ENCODE measurements around the gene RUFY4. TPM values are rescaled to one million over a fixed set of nuclear protein-coding genes. Genes with fewer than 3 reads are reported as not detected.
A peak's percentile ranks its signal among the peaks of the same experiment; 100 is the strongest.

Gene RUFY4
- total and polyA plus RNA-seq, 12 donors, result 0.21 TPM; not detected in 11

GRCh38 chr2:218065239-218066006 lies 3.6 kb upstream of the RUFY4 start:
- no peaks in the 10 kb centered on the region for H3K9me3 ChIP-seq
- intact Hi-C loops (cut with DNase I), result loop anchor here in 7 of 10 donors (2.0 to 10.0 kb wide), 3 partner anchors 278 to 281 kb away; no protein-coding TSS in a partner anchor
- TF ChIP-seq, protein P1, sequence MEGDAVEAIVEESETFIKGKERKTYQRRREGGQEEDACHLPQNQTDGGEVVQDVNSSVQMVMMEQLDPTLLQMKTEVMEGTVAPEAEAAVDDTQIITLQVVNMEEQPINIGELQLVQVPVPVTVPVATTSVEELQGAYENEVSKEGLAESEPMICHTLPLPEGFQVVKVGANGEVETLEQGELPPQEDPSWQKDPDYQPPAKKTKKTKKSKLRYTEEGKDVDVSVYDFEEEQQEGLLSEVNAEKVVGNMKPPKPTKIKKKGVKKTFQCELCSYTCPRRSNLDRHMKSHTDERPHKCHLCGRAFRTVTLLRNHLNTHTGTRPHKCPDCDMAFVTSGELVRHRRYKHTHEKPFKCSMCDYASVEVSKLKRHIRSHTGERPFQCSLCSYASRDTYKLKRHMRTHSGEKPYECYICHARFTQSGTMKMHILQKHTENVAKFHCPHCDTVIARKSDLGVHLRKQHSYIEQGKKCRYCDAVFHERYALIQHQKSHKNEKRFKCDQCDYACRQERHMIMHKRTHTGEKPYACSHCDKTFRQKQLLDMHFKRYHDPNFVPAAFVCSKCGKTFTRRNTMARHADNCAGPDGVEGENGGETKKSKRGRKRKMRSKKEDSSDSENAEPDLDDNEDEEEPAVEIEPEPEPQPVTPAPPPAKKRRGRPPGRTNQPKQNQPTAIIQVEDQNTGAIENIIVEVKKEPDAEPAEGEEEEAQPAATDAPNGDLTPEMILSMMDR (IDR thresholded peaks at IDR 0.05), result no peak
- 87 to 88% methylated on average over 9 of the region's 9 CpGs for WGBS, 2 donors
- peaks cover 0 to 24% (median 4%) of the 10 kb centered on the region in 9 donors for H3K4me1 ChIP-seq
- peaks cover 0 to 20% (median 0%) of the 10 kb centered on the region in 7 donors for H3K27me3 ChIP-seq
- H3K27ac ChIP-seq, result no peak overlapping the region
- DNase-seq, result no peak
- no peak for ATAC-seq
- peak overlapping the region in 1 of 10 donors; percentile 5 for H3K4me3 ChIP-seq
- no peaks in the 10 kb centered on the region for H3K36me3 ChIP-seq

DNA sequence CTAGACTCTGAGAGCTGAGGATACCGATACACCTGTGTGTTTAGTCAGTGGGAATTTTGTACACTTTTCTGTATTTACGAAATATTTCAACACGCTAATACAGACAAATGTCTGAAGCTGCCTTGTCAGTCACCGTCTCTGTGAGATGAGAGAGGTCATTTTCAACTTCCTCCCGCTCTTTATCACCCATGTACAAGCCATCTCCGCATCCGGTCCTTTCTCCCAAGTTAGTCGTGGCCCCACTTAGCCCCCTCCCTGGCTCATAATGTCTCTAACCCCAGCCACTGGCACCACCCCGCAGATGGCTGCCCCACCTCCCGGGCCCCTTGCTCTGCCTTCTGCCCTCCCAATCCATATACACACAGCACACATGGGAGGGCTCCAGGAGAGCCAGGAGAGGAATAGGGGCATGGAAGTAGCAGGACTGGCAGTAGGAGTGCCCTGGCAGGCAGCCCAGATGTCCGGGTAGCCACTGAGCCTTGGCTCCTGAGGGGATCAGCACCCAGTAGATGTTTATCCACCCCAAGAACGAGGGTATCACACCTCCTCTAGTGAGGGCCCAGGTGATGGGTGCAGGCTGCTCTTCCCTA lies 2.0 kb upstream of the RUFY4 start:
- no peak overlapping the region for H3K27ac ChIP-seq
- H3K27me3 ChIP-seq, result peaks cover 0 to 20% (median 0%) of the 10 kb centered on the region in 7 donors
- no peak for ATAC-seq
- no peaks in the 10 kb centered on the region for H3K36me3 ChIP-seq
- peak in 1 of 2 donors; percentile 38 for DNase-seq
- TF ChIP-seq, protein P1 (IDR thresholded peaks at IDR 0.05), result no peak
- H3K4me3 ChIP-seq, result no peak overlapping the region
- 52 to 56% methylated on average over 12 of the region's 12 CpGs for WGBS, 2 donors
- H3K4me1 ChIP-seq, result peaks cover 0 to 24% (median 4%) of the 10 kb centered on the region in 9 donors
- no peaks in the 10 kb centered on the region for H3K9me3 ChIP-seq
- intact Hi-C loops (cut with DNase I), result loop anchor here in 7 of 10 donors (2.0 to 10.0 kb wide), 3 partner anchors 280 to 282 kb away; no protein-coding TSS in a partner anchor

DNA sequence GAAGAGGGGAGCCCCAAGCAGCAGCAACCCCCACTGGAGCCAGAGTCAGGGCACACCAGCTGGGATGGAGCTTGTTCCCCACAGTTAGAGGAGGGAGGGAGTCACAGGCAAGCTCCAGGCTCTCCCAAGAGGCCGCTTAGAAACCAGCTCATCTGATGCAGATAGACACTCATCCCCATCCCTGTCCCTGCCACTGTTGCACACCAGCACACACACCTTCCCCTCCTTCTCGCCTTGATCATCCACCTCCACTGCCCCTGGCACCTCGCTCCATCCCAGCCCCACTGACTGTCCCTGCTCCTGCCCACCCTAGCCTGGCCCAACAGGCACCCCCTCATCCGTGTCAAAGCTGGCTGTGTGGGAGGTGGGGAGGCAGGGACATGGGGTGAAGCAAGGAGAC lies 1.5 kb upstream of the RUFY4 start:
- TF ChIP-seq, protein P1 (IDR thresholded peaks at IDR 0.05), result no peak
- Histone ChIP-seq H3K4me1 (peaks cover 0 to 24% (median 4%) of the 10 kb centered on the region in 9 donors), H3K9me3 (no peaks in the 10 kb centered on the region), H3K36me3 (no peaks in the 10 kb centered on the region), H3K27ac (no peak overlapping the region), H3K4me3 (no peak overlapping the region), H3K27me3 (peaks cover 0 to 20% (median 0%) of the 10 kb centered on the region in 7 donors)
- DNase-seq, result no peak
- ATAC-seq, result no peak
- WGBS, 2 donors, result 71 to 89% methylated on average over 4 of the region's 4 CpGs
- intact Hi-C loops (cut with DNase I), result loop anchor here in 7 of 10 donors (2.0 to 10.0 kb wide), 3 partner anchors 280 to 283 kb away; no protein-coding TSS in a partner anchor

DNA sequence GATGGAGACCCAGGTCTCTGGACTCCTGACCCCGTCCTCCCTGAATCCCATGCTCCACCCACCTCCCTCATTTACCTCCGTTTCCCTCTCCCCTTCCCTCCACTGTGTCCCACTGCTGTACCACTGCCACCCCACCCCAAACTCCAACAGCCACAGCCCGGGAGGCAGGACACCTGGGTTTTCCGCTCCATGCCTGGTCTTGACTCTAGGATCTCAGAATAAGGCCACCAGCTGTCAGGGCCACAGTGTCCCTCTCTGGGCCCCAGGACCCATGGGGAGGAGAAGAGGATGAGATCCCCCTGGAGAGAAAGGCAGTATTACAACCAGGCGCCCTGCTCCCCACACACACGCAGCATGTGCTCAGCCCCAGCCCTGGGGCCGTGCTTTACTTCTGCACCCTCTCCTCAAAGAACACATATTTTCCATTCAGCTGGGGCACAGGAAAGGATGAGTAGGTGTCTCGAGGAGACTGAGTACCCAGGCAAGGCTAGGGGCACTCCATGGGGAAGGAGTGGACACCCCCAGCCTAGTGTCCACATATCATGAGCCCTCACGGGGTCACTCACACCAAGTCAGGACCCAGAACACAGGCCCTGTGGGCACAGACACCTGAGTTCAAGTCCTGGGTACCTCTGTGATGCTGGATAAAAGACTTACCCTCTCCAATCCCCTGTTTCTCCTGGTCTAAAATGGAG lies 700 bp downstream of the RUFY4 start:
- DNase-seq (no peak), ATAC-seq (no peak)
- 74 to 83% methylated on average over 9 of the region's 9 CpGs for WGBS, 2 donors
- no peaks in the 10 kb centered on the region for H3K36me3 ChIP-seq
- H3K27ac ChIP-seq, result no peak overlapping the region
- H3K9me3 ChIP-seq, result no peaks in the 10 kb centered on the region
- H3K27me3 ChIP-seq, result peaks cover 0 to 27% (median 0%) of the 10 kb centered on the region in 7 donors
- H3K4me3 ChIP-seq, result no peak overlapping the region
- TF ChIP-seq, protein P1 (IDR thresholded peaks at IDR 0.05), result no peak
- intact Hi-C loops (cut with DNase I), result loop anchor here in 7 of 10 donors (2.0 to 10.0 kb wide), 3 partner anchors 282 to 285 kb away; no protein-coding TSS in a partner anchor
- H3K4me1 ChIP-seq, result peaks cover 0 to 14% (median 4%) of the 10 kb centered on the region in 9 donors

Measured in heart right ventricle (tissue), 16 donors.